Upper lobe of right lung (tissue), 1 donor: Measurements from ENCODE around the gene PAGR1. TPM values are rescaled to one million over a fixed set of nuclear protein-coding genes. Genes with fewer than 3 reads are reported as not detected.
A peak's percentile ranks its signal among the peaks of the same experiment; 100 is the strongest.

Experiments used
- ATAC-seq: fragments of 200-7000 bp; cut with Tn5 transposase; one replicate; pipeline ENCODE4 v1.9.1; 2020; ENCODE audit warnings: mild to moderate bottlenecking, moderate library complexity
- DNase-seq: peaks from one replicate; pipeline ENCODE4 v3.0.0-alpha.2; 2020
- H3K27ac ChIP-seq: fragments of 200-600 bp; one replicate; pipeline ENCODE4 v1.8.0; 2022
- H3K27me3 ChIP-seq: fragments of 200-600 bp; one replicate; pipeline ENCODE4 v1.8.0; 2022; ENCODE audit warnings: mild to moderate bottlenecking
- H3K36me3 ChIP-seq: fragments of 200-600 bp; one replicate; pipeline ENCODE4 v1.8.0; 2022
- H3K4me1 ChIP-seq: fragments of 200-600 bp; one replicate; pipeline ENCODE4 v1.8.0; 2022
- H3K4me3 ChIP-seq: fragments of 200-600 bp; one replicate; pipeline ENCODE4 v1.8.0; 2022; ENCODE audit warnings: mild to moderate bottlenecking
- H3K9me3 ChIP-seq: fragments of 200-600 bp; one replicate; pipeline ENCODE4 v1.8.0; 2022
- intact Hi-C: fragments of 100-400 bp; cut with DNase I; formaldehyde crosslinking; loops from one replicate; pipeline ENCODE4 v1.11.0; 2022
- total RNA-seq: library from RNA; stranded (reverse); fragmentation: NEBNext Ultra II Directional; extraction: Animal tissue kit (Norgen Biotek cat#: 25700); gene quantifications from one replicate; pipeline ENCODE4 v1.2.1, GENCODE V29; 2021
- TF ChIP-seq, protein P1 (sequence below): fragments of 200-600 bp; IDR thresholded peaks from one replicate; pipeline ENCODE4 v1.8.0; 2022; ENCODE audit warnings: antibody characterized with exemption
- donor health status: DM: no; HTN: yes; CAD: no; lungs with severe emphysema.

PAGR1 gene
- total RNA-seq, 1 donor from 2014 or later = 15.2 TPM

DNA sequence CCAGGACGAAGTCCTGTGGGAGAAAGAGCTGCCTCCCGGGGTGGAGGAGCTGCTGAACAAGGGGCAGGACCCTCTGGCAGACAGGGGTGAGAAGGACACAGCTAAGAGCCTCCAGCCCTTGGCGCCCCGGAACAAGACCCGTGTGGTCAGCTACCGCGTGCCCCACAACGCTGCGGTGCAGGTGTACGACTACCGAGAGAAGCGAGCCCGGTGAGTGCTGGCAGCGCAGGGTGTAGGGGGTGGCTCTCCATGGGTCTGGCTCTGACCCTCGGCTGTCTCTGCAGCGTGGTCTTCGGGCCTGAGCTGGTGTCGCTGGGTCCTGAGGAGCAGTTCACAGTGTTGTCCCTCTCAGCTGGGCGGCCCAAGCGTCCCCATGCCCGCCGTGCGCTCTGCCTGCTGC lies 25.7 kb downstream of the PAGR1 start:
- TF ChIP-seq, protein P1, sequence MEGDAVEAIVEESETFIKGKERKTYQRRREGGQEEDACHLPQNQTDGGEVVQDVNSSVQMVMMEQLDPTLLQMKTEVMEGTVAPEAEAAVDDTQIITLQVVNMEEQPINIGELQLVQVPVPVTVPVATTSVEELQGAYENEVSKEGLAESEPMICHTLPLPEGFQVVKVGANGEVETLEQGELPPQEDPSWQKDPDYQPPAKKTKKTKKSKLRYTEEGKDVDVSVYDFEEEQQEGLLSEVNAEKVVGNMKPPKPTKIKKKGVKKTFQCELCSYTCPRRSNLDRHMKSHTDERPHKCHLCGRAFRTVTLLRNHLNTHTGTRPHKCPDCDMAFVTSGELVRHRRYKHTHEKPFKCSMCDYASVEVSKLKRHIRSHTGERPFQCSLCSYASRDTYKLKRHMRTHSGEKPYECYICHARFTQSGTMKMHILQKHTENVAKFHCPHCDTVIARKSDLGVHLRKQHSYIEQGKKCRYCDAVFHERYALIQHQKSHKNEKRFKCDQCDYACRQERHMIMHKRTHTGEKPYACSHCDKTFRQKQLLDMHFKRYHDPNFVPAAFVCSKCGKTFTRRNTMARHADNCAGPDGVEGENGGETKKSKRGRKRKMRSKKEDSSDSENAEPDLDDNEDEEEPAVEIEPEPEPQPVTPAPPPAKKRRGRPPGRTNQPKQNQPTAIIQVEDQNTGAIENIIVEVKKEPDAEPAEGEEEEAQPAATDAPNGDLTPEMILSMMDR = no peak
- DNase-seq (no peak), ATAC-seq (no peak)
- Histone ChIP-seq H3K27ac (no peak overlapping the region), H3K4me3 (no peak overlapping the region), H3K4me1 (no peaks in the 10 kb centered on the region), H3K27me3 (no peaks in the 10 kb centered on the region), H3K9me3 (no peaks in the 10 kb centered on the region), H3K36me3 (peaks cover 97% of the 10 kb centered on the region)
- intact Hi-C loops = no loop called here

DNA sequence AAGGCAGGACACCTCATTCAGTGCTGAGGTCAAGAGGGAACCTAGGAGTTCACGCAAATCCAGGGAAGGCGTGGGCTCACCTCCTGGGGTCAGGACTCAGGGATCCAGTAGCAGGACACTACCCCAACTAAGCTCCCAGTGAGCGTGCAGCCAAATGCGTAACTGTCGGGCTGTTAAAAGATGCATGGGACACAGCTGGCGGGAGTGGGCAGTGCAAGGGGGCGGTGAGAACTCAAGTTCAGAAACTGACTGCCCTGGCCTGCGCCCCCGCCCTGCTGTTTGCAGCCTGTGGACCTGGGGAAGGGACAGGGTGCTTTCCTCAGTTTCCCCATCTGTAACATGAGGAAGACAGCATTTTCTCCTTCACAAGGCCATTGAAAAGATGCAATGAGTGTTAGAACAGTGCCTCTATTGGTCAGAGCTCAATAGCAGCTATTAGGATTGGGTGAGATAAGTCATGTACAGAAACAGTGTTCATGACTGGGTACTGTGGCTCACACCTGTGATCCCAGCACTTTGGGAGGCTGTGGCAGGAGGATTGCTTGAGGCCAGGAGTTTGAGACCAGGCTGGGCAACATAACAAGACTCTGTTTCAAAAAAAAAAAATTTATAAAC lies 26.9 kb downstream of the PAGR1 start:
- TF ChIP-seq, protein P1 = no peak
- intact Hi-C loops = no loop called here
- Histone ChIP-seq H3K27ac (no peak overlapping the region), H3K4me3 (no peak overlapping the region), H3K9me3 (no peaks in the 10 kb centered on the region), H3K27me3 (no peaks in the 10 kb centered on the region), H3K36me3 (peaks cover 97% of the 10 kb centered on the region), H3K4me1 (no peaks in the 10 kb centered on the region)
- ATAC-seq (no peak), DNase-seq (no peak)

DNA sequence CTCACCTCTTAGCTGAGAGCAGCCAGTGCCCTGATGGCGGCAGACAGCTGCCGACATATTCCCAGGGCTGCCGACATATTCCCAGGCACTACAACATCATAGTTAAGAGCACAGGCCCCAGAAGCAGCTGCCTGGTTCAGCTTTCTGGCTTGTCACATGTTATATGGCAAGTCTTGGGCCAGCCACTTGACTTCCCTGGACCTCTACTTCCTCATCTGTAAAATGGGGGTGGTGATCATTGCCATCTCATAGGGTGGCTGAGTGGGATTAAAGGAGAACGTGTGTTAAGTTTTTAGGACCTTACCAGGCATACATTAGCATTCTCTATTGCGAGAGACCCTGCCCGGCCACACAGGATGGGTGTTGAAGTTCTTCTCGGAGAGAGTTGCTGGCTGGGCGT lies 28.0 kb downstream of the PAGR1 start:
- Histone ChIP-seq H3K9me3 (no peaks in the 10 kb centered on the region), H3K27me3 (no peaks in the 10 kb centered on the region), H3K4me1 (no peaks in the 10 kb centered on the region), H3K36me3 (peaks cover 88% of the 10 kb centered on the region), H3K4me3 (no peak overlapping the region), H3K27ac (peak overlapping the region; percentile 11)
- no peak for ATAC-seq
- TF ChIP-seq, protein P1 = no peak
- no peak for DNase-seq
- intact Hi-C loops = no loop called here

DNA sequence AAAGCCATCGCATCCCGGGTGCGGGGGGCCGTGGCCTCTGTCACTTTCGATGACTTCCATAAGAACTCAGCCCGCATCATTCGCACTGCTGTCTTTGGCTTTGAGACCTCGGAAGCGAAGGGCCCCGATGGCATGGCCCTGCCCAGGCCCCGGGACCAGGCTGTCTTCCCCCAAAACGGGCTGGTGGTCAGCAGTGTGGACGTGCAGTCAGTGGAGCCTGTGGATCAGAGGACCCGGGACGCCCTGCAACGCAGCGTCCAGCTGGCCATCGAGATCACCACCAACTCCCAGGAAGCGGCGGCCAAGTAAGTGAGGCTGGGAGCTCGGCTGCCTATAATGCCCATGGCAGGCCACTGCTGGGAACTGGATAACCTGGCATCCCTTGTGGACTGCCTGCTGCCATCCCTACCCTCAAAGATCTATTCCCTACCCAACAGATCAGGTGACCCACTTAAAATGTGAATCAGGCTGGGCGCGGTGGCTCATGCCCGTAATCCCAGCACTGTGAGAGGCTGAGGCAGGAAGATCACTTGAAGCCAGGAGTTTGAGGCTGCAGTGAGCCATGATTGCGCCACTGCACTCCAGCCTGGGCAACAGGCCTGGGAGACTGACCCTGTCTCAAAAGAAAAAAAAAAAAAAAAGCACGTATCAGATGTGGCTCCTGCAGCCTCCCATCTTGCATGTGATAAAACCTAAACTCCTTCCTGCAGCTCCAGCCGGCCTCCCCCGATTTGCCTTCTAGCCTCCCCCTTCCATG lies 28.8 kb downstream of the PAGR1 start:
- ATAC-seq (peak; percentile 62), DNase-seq (peak; percentile 89)
- no peaks in the 10 kb centered on the region for H3K9me3 ChIP-seq
- TF ChIP-seq, protein P1 = no peak
- no peaks in the 10 kb centered on the region for H3K4me1 ChIP-seq
- no peaks in the 10 kb centered on the region for H3K27me3 ChIP-seq
- H3K4me3 ChIP-seq = no peak overlapping the region
- peaks cover 80% of the 10 kb centered on the region for H3K36me3 ChIP-seq
- H3K27ac ChIP-seq = peak overlapping the region; percentile 11
- intact Hi-C loops = no loop called here

DNA sequence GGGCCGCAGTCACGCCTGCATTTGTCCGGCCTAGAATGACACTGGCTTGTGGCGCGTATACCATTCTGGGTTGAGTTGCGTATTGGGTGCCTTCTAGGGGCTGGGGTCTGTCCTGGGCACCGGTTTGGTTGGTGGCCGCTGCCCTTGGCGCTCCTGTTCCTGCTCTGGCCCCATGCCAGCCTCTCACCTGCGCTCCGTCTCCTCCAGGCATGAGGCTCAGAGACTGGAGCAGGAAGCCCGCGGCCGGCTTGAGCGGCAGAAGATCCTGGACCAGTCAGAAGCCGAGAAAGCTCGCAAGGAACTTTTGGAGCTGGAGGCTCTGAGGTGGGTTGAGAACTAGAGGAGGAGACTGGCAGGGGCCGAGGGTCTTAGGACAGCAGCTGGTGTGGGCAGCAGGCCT lies 29.7 kb downstream of the PAGR1 start:
- Histone ChIP-seq H3K27ac (peak overlapping the region; percentile 36), H3K36me3 (peaks cover 71% of the 10 kb centered on the region), H3K9me3 (no peaks in the 10 kb centered on the region), H3K4me1 (no peaks in the 10 kb centered on the region), H3K4me3 (no peak overlapping the region), H3K27me3 (no peaks in the 10 kb centered on the region)
- TF ChIP-seq, protein P1 = no peak
- ATAC-seq (no peak), DNase-seq (peak; percentile 81)
- intact Hi-C loops = no loop called here
